ENCODE results near the gene IRGQ.

GRCh38 chr19:43594081-43594697 is 1.7 kb downstream of the IRGQ start:
- TF ChIP-seq CTCF (IDR thresholded peaks at IDR 0.05), result no peak
- no peak for TF ChIP-seq POLR2A (IDR thresholded peaks at IDR 0.05)
- TF ChIP-seq POLR2AphosphoS5 (IDR thresholded peaks at IDR 0.05), result no peak

All from stomach (tissue), 4 donors.